Ovary (tissue), 9 donors: Measurements from ENCODE around the gene RGN. TPM values are rescaled to one million over a fixed set of nuclear protein-coding genes. Genes with fewer than 3 reads are reported as not detected.

Experiments used
- DNase-seq, 5 donors: peaks; one replicate each; pipeline ENCODE4 v3.0.0-alpha.2; 2019 to 2020
- H3K27ac ChIP-seq, 2 donors: fragments of 200-600 bp; one replicate each; pipeline versions ENCODE4 v1.5.1 to v1.8.0; 2019 to 2022
- H3K27me3 ChIP-seq: fragments of 200-600 bp; one replicate; pipeline ENCODE4 v1.8.0; 2022
- H3K36me3 ChIP-seq: fragments of 200-600 bp; sonication (generic); one replicate; pipeline ENCODE4 v1.5.1; 2019
- H3K4me1 ChIP-seq: one replicate; pipeline ENCODE4 v1.8.1; 2013; ENCODE audit warnings: mild to moderate bottlenecking, moderate library complexity; ENCODE audit not compliant: insufficient read depth
- H3K4me3 ChIP-seq: fragments of 200-600 bp; sonication (generic); one replicate; pipeline ENCODE4 v1.5.1; 2017
- H3K9me3 ChIP-seq, 2 donors: fragments of 200-600 bp in 1 of 2; sonication (generic) in 1 of 2; one replicate each; pipeline versions ENCODE4 v1.5.1 to v1.8.1; 2013 to 2019; ENCODE audit warnings: mild to moderate bottlenecking in 1 of 2, moderate library complexity in 1 of 2
- CTCF ChIP-seq, 3 donors: fragments of 450-650 bp in 2 of 3; fragments of 200-600 bp in 1 of 3; IDR thresholded peaks; one replicate each; pipeline versions ENCODE4 v1.5.1 to v1.8.0; 2016 to 2022; ENCODE audit warnings: antibody characterized with exemption in 3 of 3, mild to moderate bottlenecking in 1 of 3
- EP300 ChIP-seq: sonication (generic); formaldehyde crosslinking; IDR thresholded peaks from one replicate; pipeline ENCODE4 v1.6.1; 2017; ENCODE audit warnings: antibody characterized with exemption
- POLR2A ChIP-seq: fragments of 450-650 bp; IDR thresholded peaks from one replicate; pipeline ENCODE4 v1.6.1; 2017; ENCODE audit warnings: antibody characterized with exemption, mild to moderate bottlenecking, moderate library complexity
- WGBS, 3 donors: extraction: QIAGEN DNeasy Blood & Tissue Kit in 1 of 3; methylation state at CpG; one replicate each; pipeline versions ENCODE4 v1.1.5 to v1.1.7; 2013 to 2017; 5-methylcytosine and 5-hydroxymethylcytosine counted together
- intact Hi-C, 4 donors: fragments of 100-400 bp; cut with DNase I; formaldehyde crosslinking; loops; one replicate each; pipeline versions ENCODE4 v1.11.0 to v1.15.1; 2022 to 2023
- polyA plus RNA-seq, 2 donors: library from polyadenylated mRNA; stranded (reverse); fragments of 200-250 nt in 1 of 2; fragments of 350-450 nt in 1 of 2; fragmentation: Illumina TruSeq in 1 of 2; extraction: RNeasy Lipid Tissue Mini Kit (QIAGEN cat#74804) in 1 of 2; gene quantifications; one replicate each; pipeline ENCODE4 v1.2.3, GENCODE V29; 2013 to 2014
- total RNA-seq, 7 donors: library from RNA; depleted of rRNA in 2 of 7; stranded (reverse); fragments of >200 nt in 2 of 7; fragmentation: NEBNext Ultra II Directional in 3 of 7; extraction: Animal tissue kit (Norgen Biotek cat#: 25700) in 3 of 7; gene quantifications; one replicate each; pipeline versions ENCODE4 v1.1.0 to v1.2.4, GENCODE V29; 2016 to 2023
- donor health status: DM: no; HTN: no; CAD: no; lungs with moderate emphysema.
- donor health status: DM: no; HTN: no; CAD: no.
- donor health status: Bipolar disorder and iron deficiency.
- donor health status: DM: yes; HTN: yes; CAD: no.
- donor health status: DM: no; HTN: no; CAD: no.
- donor health status: DM: yes; HTN: yes; CAD: no.

RGN gene
- total and polyA plus RNA-seq, 9 donors: 6.8 to 49.4 (median 16.5) TPM

DNA sequence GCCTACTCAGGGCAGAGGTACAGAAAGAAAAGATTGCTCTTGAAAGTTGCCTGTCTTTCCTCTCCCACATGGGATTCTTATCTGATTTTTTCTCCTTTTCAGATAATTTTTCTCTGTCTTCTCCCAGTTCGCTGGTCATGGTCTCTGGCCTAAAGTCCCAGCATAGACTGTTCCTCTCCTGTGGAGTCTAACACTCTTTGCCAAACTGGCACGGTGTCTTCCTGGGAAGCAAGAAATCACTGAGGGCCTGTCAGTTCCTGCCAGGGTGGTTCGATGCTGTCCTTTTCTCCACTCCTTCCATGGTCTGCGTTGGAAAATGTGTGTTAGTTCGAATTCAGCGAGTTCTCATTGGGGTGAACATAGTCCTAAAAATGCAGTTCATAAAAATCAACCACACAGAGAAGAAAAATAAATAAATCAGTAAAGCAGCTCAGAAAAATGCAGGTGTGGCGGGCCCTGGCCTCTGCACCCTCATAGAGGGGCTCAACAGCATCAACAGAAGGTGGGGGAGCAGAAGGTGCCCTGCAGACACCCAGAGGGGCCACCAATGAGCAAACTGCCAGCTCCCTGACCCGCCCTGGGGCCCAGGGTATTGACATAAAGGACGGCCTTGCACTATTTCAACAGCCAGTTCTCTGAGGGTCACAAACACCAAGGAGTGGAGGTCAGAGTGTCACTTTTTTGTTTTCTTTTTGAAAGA, 2.1 kb downstream of the RGN start:
- Histone ChIP-seq H3K27me3 (no peaks in the 10 kb centered on the region), H3K4me3 (no peak overlapping the region), H3K9me3 (no peaks in the 10 kb centered on the region), H3K27ac (no peak overlapping the region), H3K36me3 (no peaks in the 10 kb centered on the region), H3K4me1 (no peaks in the 10 kb centered on the region)
- WGBS, 3 donors: 65 to 71% (median 68%) methylated on average over 9 of the region's 9 CpGs
- intact Hi-C loops: no loop called here
- DNase-seq: no peak
- TF ChIP-seq EP300 (no peak), POLR2A (no peak), CTCF (IDR thresholded peaks at IDR 0.05) (no peak)

- H3K27me3 ChIP-seq: no peaks in the 10 kb centered on the region
- WGBS, 3 donors: 72 to 83% (median 77%) methylated on average over 5 of the region's 5 CpGs
- H3K27ac ChIP-seq: no peak overlapping the region
- DNase-seq: no peak
- intact Hi-C loops: no loop called here
- H3K4me3 ChIP-seq: no peak overlapping the region
- TF ChIP-seq CTCF (IDR thresholded peaks at IDR 0.05): no peak
- no peak for TF ChIP-seq EP300
- no peak for TF ChIP-seq POLR2A
- H3K9me3 ChIP-seq: no peaks in the 10 kb centered on the region
- no peaks in the 10 kb centered on the region for H3K36me3 ChIP-seq
- no peaks in the 10 kb centered on the region for H3K4me1 ChIP-seq
Measured at GRCh38 chrX:47080915-47081236, 2.6 kb downstream of the RGN start.

- intact Hi-C loops: loop anchor here in 1 of 4 donors (5.0 kb wide), 1 partner anchor 189 kb away; no protein-coding TSS in a partner anchor
- Histone ChIP-seq H3K27ac (no peak overlapping the region), H3K9me3 (no peaks in the 10 kb centered on the region), H3K36me3 (no peaks in the 10 kb centered on the region), H3K4me3 (no peak overlapping the region), H3K27me3 (no peaks in the 10 kb centered on the region), H3K4me1 (no peaks in the 10 kb centered on the region)
- DNase-seq: peak in 1 of 5 donors; percentile 23
- no peak for TF ChIP-seq CTCF (IDR thresholded peaks at IDR 0.05)
- no peak for TF ChIP-seq EP300
- no peak for TF ChIP-seq POLR2A
- 19 to 25% (median 23%) methylated on average over 4 of the region's 4 CpGs for WGBS, 3 donors
Measured at GRCh38 chrX:47091149-47091775, 13.0 kb downstream of the RGN start.

DNA sequence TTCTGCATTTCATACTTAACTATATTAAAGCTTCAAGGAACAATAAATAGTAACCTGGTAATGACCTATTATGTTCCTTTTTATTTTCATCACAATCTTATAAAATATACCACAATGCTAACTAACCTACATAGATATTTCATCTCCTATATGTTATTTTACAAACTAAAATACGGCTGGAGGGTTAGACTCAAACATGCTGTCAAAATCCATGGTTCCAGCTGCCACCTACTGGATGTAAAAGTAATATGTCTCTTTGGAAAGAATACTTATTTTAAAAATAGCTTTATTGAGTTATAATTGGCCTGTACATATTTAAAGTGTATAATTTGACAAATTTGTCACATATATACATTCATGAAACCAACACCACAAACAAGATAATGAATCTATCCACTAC, 15.0 kb downstream of the RGN start:
- intact Hi-C loops: loop anchor here in 1 of 4 donors (5.0 kb wide), 1 partner anchor 191 kb away; no protein-coding TSS in a partner anchor
- Histone ChIP-seq H3K4me3 (no peak overlapping the region), H3K36me3 (no peaks in the 10 kb centered on the region), H3K4me1 (no peaks in the 10 kb centered on the region), H3K27ac (no peak overlapping the region), H3K9me3 (no peaks in the 10 kb centered on the region), H3K27me3 (no peaks in the 10 kb centered on the region)
- 3 to 6% (median 4%) methylated on average over 1 of the region's 1 CpG for WGBS, 3 donors
- no peak for DNase-seq
- TF ChIP-seq CTCF (IDR thresholded peaks at IDR 0.05): peak in 2 of 3 donors; percentile 44 to 57
- TF ChIP-seq POLR2A: no peak
- TF ChIP-seq EP300: no peak
